WTC11 (cell line): ENCODE data around the gene YARS1. TPM values are rescaled to one million over a fixed set of nuclear protein-coding genes. Genes with fewer than 3 reads are reported as not detected.
A peak's percentile ranks its signal among the peaks of the same experiment; 100 is the strongest.

ENCODE experiments used
- AFF4 ChIP-seq: sonication (generic); formaldehyde crosslinking; IDR thresholded peaks from 2 replicates; pipeline ENCODE4 v1.8.1; 2023; ENCODE audit warnings: mild to moderate bottlenecking, missing genetic modification reagents, borderline replicate concordance
- ARID4B ChIP-seq: sonication (generic); formaldehyde crosslinking; IDR thresholded peaks from 2 replicates; pipeline ENCODE4 v1.8.0; 2023; ENCODE audit warnings: missing genetic modification reagents, mild to moderate bottlenecking, borderline replicate concordance
- ATF1 ChIP-seq: sonication (generic); formaldehyde crosslinking; IDR thresholded peaks from 2 replicates; pipeline ENCODE4 v1.8.1; 2023; ENCODE audit warnings: mild to moderate bottlenecking, moderate library complexity, missing genetic modification reagents
- FOXK1 ChIP-seq: sonication (generic); formaldehyde crosslinking; IDR thresholded peaks from 2 replicates; pipeline ENCODE4 v1.8.0; 2022; ENCODE audit warnings: mild to moderate bottlenecking, moderate library complexity, missing genetic modification reagents
- GRHL2 ChIP-seq: fragments of 250-450 bp; sonication (Bioruptor Pico); IDR thresholded peaks from 2 replicates; pipeline ENCODE4 v1.8.0; 2022; ENCODE audit warnings: mild to moderate bottlenecking, moderate library complexity; ENCODE audit not compliant: insufficient replicate concordance, severe bottlenecking
- GTF2I ChIP-seq: fragments of 250-450 bp; sonication (Bioruptor Pico); conservative IDR thresholded peaks from 2 replicates; pipeline ENCODE4 v1.4.0; 2021; ENCODE audit warnings: mild to moderate bottlenecking
- JAZF1 ChIP-seq: fragments of 250-450 bp; sonication (Bioruptor Pico); IDR thresholded peaks from 2 replicates; pipeline ENCODE4 v1.9.0; 2021; ENCODE audit warnings: moderate library complexity, mild to moderate bottlenecking, inconsistent platforms
- KAT7 ChIP-seq: sonication (generic); formaldehyde crosslinking; IDR thresholded peaks from 2 replicates; pipeline ENCODE4 v1.8.1; 2023; ENCODE audit warnings: missing genetic modification reagents, mild to moderate bottlenecking, borderline replicate concordance
- MLX ChIP-seq: sonication (generic); formaldehyde crosslinking; IDR thresholded peaks from 2 replicates; pipeline ENCODE4 v1.8.1; 2023; ENCODE audit warnings: mild to moderate bottlenecking, missing genetic modification reagents, moderate library complexity
- NFE2L1 ChIP-seq: sonication (generic); formaldehyde crosslinking; IDR thresholded peaks from 2 replicates; pipeline ENCODE4 v1.8.1; 2023; ENCODE audit warnings: missing genetic modification reagents
- NR2C2 ChIP-seq: sonication (generic); formaldehyde crosslinking; IDR thresholded peaks from 2 replicates; pipeline ENCODE4 v1.8.0; 2022; ENCODE audit warnings: mild to moderate bottlenecking, missing genetic modification reagents
- OVOL2 ChIP-seq: fragments of 250-450 bp; sonication (Bioruptor Pico); IDR thresholded peaks from 2 replicates; pipeline ENCODE4 v1.9.0; 2021; ENCODE audit warnings: mild to moderate bottlenecking, borderline replicate concordance
- PRDM15 ChIP-seq: sonication (generic); formaldehyde crosslinking; IDR thresholded peaks from 2 replicates; pipeline ENCODE4 v1.8.0; 2022; ENCODE audit warnings: missing genetic modification reagents
- PREB ChIP-seq: sonication (generic); formaldehyde crosslinking; IDR thresholded peaks from 2 replicates; pipeline ENCODE4 v1.8.1; 2022; ENCODE audit warnings: mild to moderate bottlenecking, missing genetic modification reagents, moderate library complexity, borderline replicate concordance
- SMAD3 ChIP-seq: sonication (generic); formaldehyde crosslinking; IDR thresholded peaks from 2 replicates; pipeline ENCODE4 v1.8.0; 2022; ENCODE audit warnings: missing genetic modification reagents, mild to moderate bottlenecking, borderline replicate concordance
- SOX15 ChIP-seq: fragments of 250-450 bp; sonication (Bioruptor Pico); IDR thresholded peaks from 2 replicates; pipeline ENCODE4 v1.9.0; 2021; ENCODE audit warnings: mild to moderate bottlenecking
- TCF7 ChIP-seq: sonication (generic); formaldehyde crosslinking; IDR thresholded peaks from 2 replicates; pipeline ENCODE4 v1.8.0; 2022; ENCODE audit warnings: mild to moderate bottlenecking, low read depth, missing genetic modification reagents, moderate library complexity
- TEAD4 ChIP-seq: sonication (generic); formaldehyde crosslinking; IDR thresholded peaks from 2 replicates; pipeline ENCODE4 v1.8.0; 2022; ENCODE audit warnings: mild to moderate bottlenecking, missing genetic modification reagents
- ZBTB21 ChIP-seq: sonication (generic); formaldehyde crosslinking; IDR thresholded peaks from 2 replicates; pipeline ENCODE4 v1.8.1; 2023; ENCODE audit warnings: mild to moderate bottlenecking, missing genetic modification reagents, borderline replicate concordance
- ZMAT4 ChIP-seq: fragments of 250-450 bp; sonication (Bioruptor Pico); IDR thresholded peaks from 2 replicates; pipeline ENCODE4 v1.9.0; 2021; ENCODE audit warnings: mild to moderate bottlenecking
- ZNF121 ChIP-seq: sonication (generic); formaldehyde crosslinking; IDR thresholded peaks from 2 replicates; pipeline ENCODE4 v1.8.0; 2023; ENCODE audit warnings: missing genetic modification reagents
- ZNF232 ChIP-seq: sonication (generic); formaldehyde crosslinking; IDR thresholded peaks from 2 replicates; pipeline ENCODE4 v1.8.0; 2022; ENCODE audit warnings: mild to moderate bottlenecking, missing genetic modification reagents
- ZNF512 ChIP-seq: sonication (generic); formaldehyde crosslinking; IDR thresholded peaks from 2 replicates; pipeline ENCODE4 v1.8.1; 2022; ENCODE audit warnings: missing genetic modification reagents, borderline replicate concordance
- total RNA-seq: library from RNA; stranded (reverse); gene quantifications from 3 replicates; pipeline ENCODE4 v1.2.3, GENCODE V29; 2021

YARS1 gene
- total RNA-seq, 1 experiment from 2014 or later: 197 TPM

- TF ChIP-seq PRDM15 (no peak), ZBTB21 (CRISPR knock-in tag) (no peak), SOX15 (no peak), ZNF121 (CRISPR knock-in tag) (no peak), ZMAT4 (CRISPR knock-in tag) (no peak), OVOL2 (CRISPR knock-in tag) (no peak), GRHL2 (CRISPR knock-in tag) (no peak), JAZF1 (CRISPR knock-in tag) (no peak), TEAD4 (CRISPR knock-in tag) (no peak), AFF4 (peak; percentile 39; the same call in 1 of the 2 replicates), GTF2I (CRISPR knock-in tag) (no peak), ATF1 (no peak), KAT7 (CRISPR knock-in tag) (0 out of 2 replicates have a peak, but pooled peaks have one; percentile 6), ZNF232 (CRISPR knock-in tag) (no peak), FOXK1 (CRISPR knock-in tag) (peak; percentile 84; the same call in 1 of the 2 replicates), MLX (CRISPR knock-in tag) (peak; percentile 56; the same call in 1 of the 2 replicates), ARID4B (CRISPR knock-in tag) (peak; percentile 90), NR2C2 (no peak), ZNF512 (CRISPR knock-in tag) (no peak), PREB (CRISPR knock-in tag) (no peak), NFE2L1 (CRISPR knock-in tag) (peak; percentile 33; the same call in 1 of the 2 replicates), TCF7 (CRISPR knock-in tag) (no peak), SMAD3 (CRISPR knock-in tag) (no peak)
Observed at GRCh38 chr1:32817159-32817814, at the start of gene YARS1, which contains the start of gene S100PBP (continued).
